Endodermal cell (in vitro differentiated cells): ENCODE measurements around the gene ACOX1. TPM values are rescaled to one million over a fixed set of nuclear protein-coding genes. Genes with fewer than 3 reads are reported as not detected.

Experiments
- DNase-seq: peaks from one replicate; pipeline ENCODE4 v3.0.0-alpha.2; 2017
- H3K27ac ChIP-seq: 2 replicates; pipeline ENCODE4 v1.5.1; 2013; ENCODE audit warnings: mild to moderate bottlenecking, low read depth, low read length, moderate library complexity
- H3K27me3 ChIP-seq: 2 replicates; pipeline ENCODE4 v1.6.1; 2013; ENCODE audit warnings: mild to moderate bottlenecking, low read length, moderate library complexity; ENCODE audit not compliant: insufficient read depth, control insufficient read depth, poor library complexity, severe bottlenecking
- H3K36me3 ChIP-seq: 2 replicates; pipeline ENCODE4 v1.7.0; 2013; ENCODE audit warnings: mild to moderate bottlenecking, low read length, moderate library complexity; ENCODE audit not compliant: control insufficient read depth, insufficient read depth
- H3K4me1 ChIP-seq: one replicate; pipeline ENCODE4 v1.7.0; 2013; ENCODE audit warnings: low read length; ENCODE audit not compliant: control insufficient read depth, insufficient read depth
- H3K4me3 ChIP-seq: 2 replicates; pipeline ENCODE4 v1.5.1; 2013; ENCODE audit warnings: mild to moderate bottlenecking, low read length, moderate library complexity
- H3K9ac ChIP-seq: 2 replicates; pipeline ENCODE4 v1.6.1; 2013; ENCODE audit warnings: mild to moderate bottlenecking, low read length, moderate library complexity; ENCODE audit not compliant: poor library complexity, severe bottlenecking; ENCODE audit errors: extremely low read depth
- H3K9me3 ChIP-seq: 2 replicates; pipeline ENCODE4 v1.6.1; 2013; ENCODE audit warnings: mild to moderate bottlenecking, low read length, moderate library complexity; ENCODE audit not compliant: control insufficient read depth
- H3K27ac Mint-ChIP-seq: 2 replicates; pipeline ENCODE4 v1.8.0; 2020; ENCODE audit warnings: mixed read lengths
- H3K27me3 Mint-ChIP-seq: 2 replicates; pipeline ENCODE4 v1.8.0; 2021; ENCODE audit warnings: mild to moderate bottlenecking, mixed read lengths; ENCODE audit not compliant: insufficient read depth
- H3K36me3 Mint-ChIP-seq: 2 replicates; pipeline ENCODE4 v1.8.0; 2020; ENCODE audit warnings: low read depth, mixed read lengths
- H3K4me1 Mint-ChIP-seq: 2 replicates; pipeline ENCODE4 v1.8.0; 2020; ENCODE audit warnings: mixed read lengths
- H3K4me3 Mint-ChIP-seq: 2 replicates; pipeline ENCODE4 v1.8.0; 2020; ENCODE audit warnings: mild to moderate bottlenecking, moderate library complexity, mixed read lengths
- H3K9me3 Mint-ChIP-seq: 2 replicates; pipeline ENCODE4 v1.8.0; 2020; ENCODE audit warnings: mild to moderate bottlenecking, mixed read lengths
- CTCF ChIP-seq: fragments of 200-600 bp; sonication (generic); conservative IDR thresholded peaks from 2 replicates; pipeline ENCODE4 v1.5.0; 2021; ENCODE audit warnings: antibody characterized with exemption, mild to moderate bottlenecking
- WGBS, 2 experiments: methylation state at CpG; one replicate each; pipeline versions ENCODE4 v1.1.5 to v1.1.7; 2013; ENCODE audit warnings: missing lambda C conversion rate in 2 of 2, mixed read lengths in 1 of 2; ENCODE audit not compliant: insufficient coverage in 1 of 2, insufficient read length in 1 of 2; 5-methylcytosine and 5-hydroxymethylcytosine counted together
- total RNA-seq, 2 donors: library from RNA; stranded (reverse); fragmentation: NEBNext Ultra II Directional in 1 of 2; extraction: Animal tissue kit (Norgen Biotek cat#: 25700) in 1 of 2; gene quantifications; 2 replicates in 1 of 2; 3 replicates in 1 of 2; pipeline ENCODE4 v1.2.1, GENCODE V29; 2021

The ACOX1 gene
- total RNA-seq, 2 donors from 2014 or later = 28.6 to 37.1 TPM

- Histone ChIP-seq H3K27me3 (no peaks in the 10 kb centered on the region), H3K36me3 (peaks cover 2% of the 10 kb centered on the region), H3K9me3 (no peaks in the 10 kb centered on the region), H3K4me3 (no peak overlapping the region), H3K9ac (no peak overlapping the region), H3K27ac (no peak overlapping the region), H3K4me1 (no peaks in the 10 kb centered on the region)
- Mint-ChIP-seq H3K9me3 (no peaks in the 10 kb centered on the region), H3K4me1 (peaks cover 8% of the 10 kb centered on the region), H3K4me3 (no peak overlapping the region), H3K27me3 (no peaks in the 10 kb centered on the region), H3K27ac (no peak overlapping the region), H3K36me3 (peaks cover 6% of the 10 kb centered on the region)
- DNase-seq = no peak
- 93 to 95% methylated on average over 12 to 13 of the region's 13 CpGs for WGBS, 2 experiments
- TF ChIP-seq CTCF = no peak
Observed at GRCh38 chr17:75937652-75938051, 41.3 kb downstream of the ACOX1 start.

GRCh38 chr17:75933808-75934207 lies 45.2 kb downstream of the ACOX1 start:
- 94% methylated on average over 4 of the region's 4 CpGs for WGBS, 2 experiments
- H3K4me1 Mint-ChIP-seq = no peaks in the 10 kb centered on the region
- Histone ChIP-seq H3K9me3 (no peaks in the 10 kb centered on the region), H3K4me1 (no peaks in the 10 kb centered on the region), H3K4me3 (no peak overlapping the region), H3K27me3 (no peaks in the 10 kb centered on the region), H3K36me3 (no peaks in the 10 kb centered on the region), H3K9ac (no peak overlapping the region), H3K27ac (no peak overlapping the region)
- no peak overlapping the region for H3K27ac Mint-ChIP-seq
- DNase-seq = no peak
- no peak for TF ChIP-seq CTCF
- H3K9me3 Mint-ChIP-seq = no peaks in the 10 kb centered on the region
- H3K27me3 Mint-ChIP-seq = no peaks in the 10 kb centered on the region
- H3K4me3 Mint-ChIP-seq = no peak overlapping the region
- peaks cover 16% of the 10 kb centered on the region for H3K36me3 Mint-ChIP-seq

GRCh38 chr17:75932852-75933251 lies 46.1 kb downstream of the ACOX1 start:
- Mint-ChIP-seq H3K27me3 (no peaks in the 10 kb centered on the region), H3K9me3 (no peaks in the 10 kb centered on the region), H3K4me3 (no peak overlapping the region), H3K27ac (no peak overlapping the region), H3K36me3 (peaks cover 19% of the 10 kb centered on the region), H3K4me1 (no peaks in the 10 kb centered on the region)
- H3K27ac ChIP-seq = no peak overlapping the region
- WGBS, 2 experiments = 91 to 94% methylated on average over 3 to 5 of the region's 5 CpGs
- H3K27me3 ChIP-seq = no peaks in the 10 kb centered on the region
- no peaks in the 10 kb centered on the region for H3K4me1 ChIP-seq
- H3K9me3 ChIP-seq = no peaks in the 10 kb centered on the region
- no peak overlapping the region for H3K4me3 ChIP-seq
- H3K9ac ChIP-seq = no peak overlapping the region
- no peak for DNase-seq
- no peak for TF ChIP-seq CTCF
- peaks cover 2% of the 10 kb centered on the region for H3K36me3 ChIP-seq
